SU-DHL-6 (cell line): ENCODE measurements around the gene NPNT.

ENCODE experiments used
- H2AFZ ChIP-seq: fragments of 200-600 bp; sonication (generic); 2 replicates; pipeline ENCODE4 v1.6.1; 2014; ENCODE audit warnings: low read depth, mild to moderate bottlenecking, moderate library complexity, mixed read lengths, antibody characterized with exemption, low read length; ENCODE audit not compliant: severe bottlenecking
- H3F3A ChIP-seq: fragments of 200-600 bp; shearing (Covaris generic); 2 replicates; pipeline ENCODE4 v1.6.0; 2016; ENCODE audit warnings: antibody characterized with exemption, mild to moderate bottlenecking; ENCODE audit not compliant: insufficient read depth
- H3K27ac ChIP-seq: fragments of 200-600 bp; sonication (generic); 2 replicates; pipeline ENCODE4 v1.5.1; 2016; ENCODE audit warnings: low read depth, mild to moderate bottlenecking, low read length, moderate library complexity, mixed read lengths
- H3K27me3 ChIP-seq: fragments of 200-600 bp; sonication (generic), shearing (Covaris generic); 2 replicates; pipeline ENCODE4 v1.6.0; 2014; ENCODE audit warnings: mild to moderate bottlenecking, low read length
- H3K36me3 ChIP-seq: fragments of 200-600 bp; sonication (generic); 2 replicates; pipeline ENCODE4 v1.6.1; 2014; ENCODE audit warnings: mild to moderate bottlenecking, low read length, mixed read lengths
- H3K4me2 ChIP-seq: fragments of 300-600, 200-600 bp; shearing (Covaris generic), sonication (generic); 2 replicates; pipeline ENCODE4 v1.6.0; 2014; ENCODE audit warnings: low read length, low read depth, mild to moderate bottlenecking; ENCODE audit not compliant: poor library complexity, severe bottlenecking
- H3K4me3 ChIP-seq: fragments of 200-600 bp; sonication (generic); 2 replicates; pipeline ENCODE4 v1.5.1; 2014; ENCODE audit warnings: antibody characterized with exemption, low read length, mild to moderate bottlenecking, mixed read lengths; ENCODE audit not compliant: insufficient read depth, poor library complexity, severe bottlenecking
- H3K79me2 ChIP-seq: fragments of 200-600 bp; sonication (generic); 2 replicates; pipeline ENCODE4 v1.6.1; 2014; ENCODE audit warnings: mild to moderate bottlenecking, low read length, moderate library complexity; ENCODE audit not compliant: insufficient read depth
- H3K9ac ChIP-seq: fragments of 200-600 bp; sonication (generic); 2 replicates; pipeline ENCODE4 v1.7.0; 2014; ENCODE audit warnings: mild to moderate bottlenecking, low read length
- H3K9me2 ChIP-seq: fragments of 200-600 bp; sonication (generic); replicated peaks from 2 replicates; pipeline ENCODE4 v1.6.1; 2014; ENCODE audit warnings: low read length; ENCODE audit not compliant: insufficient read depth
- H3K9me3 ChIP-seq: fragments of 200-600 bp; sonication (generic); 2 replicates; pipeline ENCODE4 v1.6.1; 2014; ENCODE audit warnings: low read length, mixed read lengths; ENCODE audit not compliant: insufficient read depth
- H4K20me1 ChIP-seq: fragments of 200-600 bp; sonication (generic); 2 replicates; pipeline ENCODE4 v1.6.1; 2014; ENCODE audit warnings: low read depth, mild to moderate bottlenecking, antibody characterized with exemption, low read length, moderate library complexity, mixed read lengths
- CTCF ChIP-seq: fragments of 200-600 bp; sonication (generic); IDR thresholded peaks from one replicate; pipeline ENCODE4 v1.5.1; 2017; ENCODE audit warnings: antibody characterized with exemption, mild to moderate bottlenecking, low read length, moderate library complexity; ENCODE audit not compliant: insufficient read depth, poor library complexity, severe bottlenecking
- EZH2phosphoT487 ChIP-seq: fragments of 200-600 bp; sonication (generic), shearing (Covaris generic); conservative IDR thresholded peaks from 2 replicates; pipeline ENCODE4 v1.6.1; 2018; ENCODE audit warnings: mild to moderate bottlenecking, antibody characterized with exemption, low read length, moderate library complexity, mixed read lengths

Gene NPNT

DNA sequence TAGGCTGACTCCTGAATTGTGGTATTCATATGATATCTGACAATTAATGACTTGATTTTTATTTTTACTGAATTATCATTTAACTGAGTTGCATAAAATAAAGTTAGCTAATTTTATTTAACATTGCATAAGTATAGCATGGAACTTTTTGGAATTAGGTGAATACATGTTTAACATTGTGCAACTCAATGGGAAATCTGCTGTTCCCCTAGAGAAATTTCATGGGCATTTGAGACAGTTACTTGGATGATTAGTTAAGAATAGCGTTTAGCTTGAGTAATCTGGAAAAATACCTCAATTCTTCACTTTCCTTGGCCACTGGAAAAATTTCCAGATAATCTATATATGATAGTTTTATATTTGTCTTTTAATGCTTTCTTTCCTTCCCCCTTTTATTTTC lies 42.5 kb downstream of the NPNT start:
- H3K9ac ChIP-seq, result no peak overlapping the region
- H3K27me3 ChIP-seq, result no peaks in the 10 kb centered on the region
- no peak for TF ChIP-seq CTCF
- H2AFZ ChIP-seq, result no peak overlapping the region
- no peak overlapping the region for H3K27ac ChIP-seq
- no peaks in the 10 kb centered on the region for H3K36me3 ChIP-seq
- no peak overlapping the region for H3K4me2 ChIP-seq
- no peaks in the 10 kb centered on the region for H3F3A ChIP-seq
- H3K9me3 ChIP-seq, result no peaks in the 10 kb centered on the region
- H3K9me2 ChIP-seq, result no peaks in the 10 kb centered on the region
- no peaks in the 10 kb centered on the region for H3K79me2 ChIP-seq
- H3K4me3 ChIP-seq, result no peak overlapping the region
- H4K20me1 ChIP-seq, result no peaks in the 10 kb centered on the region

DNA sequence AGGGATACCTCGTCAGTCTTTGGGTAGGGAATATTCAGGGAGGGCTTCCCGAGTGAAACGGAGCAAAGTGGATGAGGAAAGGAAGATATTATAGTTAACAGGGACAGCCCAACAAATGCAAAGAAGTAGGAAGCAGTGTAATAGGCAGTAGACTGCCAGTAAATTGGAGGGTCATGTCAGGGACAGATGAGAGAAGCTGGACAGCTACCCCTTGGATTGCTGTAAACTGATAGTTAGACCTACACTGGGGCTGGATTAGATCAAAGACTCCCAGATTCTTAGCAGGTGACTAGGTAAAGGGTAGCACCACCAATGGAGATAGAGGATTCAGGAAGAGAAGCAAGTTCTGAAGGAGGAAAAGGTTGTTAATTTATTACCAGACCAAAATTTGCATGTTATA lies 48.0 kb downstream of the NPNT start:
- H3K79me2 ChIP-seq, result no peaks in the 10 kb centered on the region
- H3K27ac ChIP-seq, result no peak overlapping the region
- H3K27me3 ChIP-seq, result no peaks in the 10 kb centered on the region
- no peak overlapping the region for H2AFZ ChIP-seq
- no peak overlapping the region for H3K4me3 ChIP-seq
- H4K20me1 ChIP-seq, result no peaks in the 10 kb centered on the region
- H3K9ac ChIP-seq, result no peak overlapping the region
- H3F3A ChIP-seq, result no peaks in the 10 kb centered on the region
- no peaks in the 10 kb centered on the region for H3K9me3 ChIP-seq
- TF ChIP-seq CTCF (no peak), EZH2phosphoT487 (no peak)
- H3K36me3 ChIP-seq, result no peaks in the 10 kb centered on the region
- H3K4me2 ChIP-seq, result no peak overlapping the region
- no peaks in the 10 kb centered on the region for H3K9me2 ChIP-seq

DNA sequence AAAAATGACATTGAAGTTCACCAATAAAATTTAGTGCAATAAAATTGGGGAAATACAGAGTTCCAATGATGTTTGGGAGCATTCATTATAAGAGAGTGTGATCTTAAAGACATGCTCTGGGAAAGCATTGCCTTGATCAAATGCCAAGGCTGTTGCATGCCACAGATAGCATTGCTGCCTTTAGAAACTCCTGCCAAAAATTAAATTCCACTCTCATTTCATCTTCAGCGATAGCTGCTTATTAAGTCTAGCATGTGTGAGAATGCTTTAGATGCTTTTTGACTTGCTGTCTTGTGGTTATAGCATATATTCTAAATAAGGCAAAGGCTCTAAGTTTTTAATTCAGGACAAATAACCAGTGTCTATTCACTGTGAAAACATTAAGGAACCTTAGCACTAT lies 49.3 kb downstream of the NPNT start:
- Histone ChIP-seq H2AFZ (no peak overlapping the region), H3K4me2 (no peak overlapping the region), H4K20me1 (no peaks in the 10 kb centered on the region), H3K79me2 (no peaks in the 10 kb centered on the region), H3K9ac (no peak overlapping the region), H3K27me3 (no peaks in the 10 kb centered on the region), H3K27ac (no peak overlapping the region), H3K9me2 (no peaks in the 10 kb centered on the region), H3K36me3 (no peaks in the 10 kb centered on the region), H3F3A (no peaks in the 10 kb centered on the region), H3K9me3 (no peaks in the 10 kb centered on the region), H3K4me3 (no peak overlapping the region)
- no peak for TF ChIP-seq EZH2phosphoT487
- no peak for TF ChIP-seq CTCF

GRCh38 chr4:105946771-105947170 lies 51.5 kb downstream of the NPNT start:
- no peaks in the 10 kb centered on the region for H3K9me2 ChIP-seq
- no peak overlapping the region for H3K27ac ChIP-seq
- H3K4me2 ChIP-seq, result no peak overlapping the region
- no peaks in the 10 kb centered on the region for H3K79me2 ChIP-seq
- H4K20me1 ChIP-seq, result no peaks in the 10 kb centered on the region
- H3K4me3 ChIP-seq, result no peak overlapping the region
- no peaks in the 10 kb centered on the region for H3K27me3 ChIP-seq
- TF ChIP-seq EZH2phosphoT487, result no peak
- no peak for TF ChIP-seq CTCF
- H3F3A ChIP-seq, result no peaks in the 10 kb centered on the region
- H3K9me3 ChIP-seq, result no peaks in the 10 kb centered on the region
- H2AFZ ChIP-seq, result no peak overlapping the region
- no peak overlapping the region for H3K9ac ChIP-seq
- no peaks in the 10 kb centered on the region for H3K36me3 ChIP-seq
